Ovary (tissue), 9 donors: ENCODE data around the gene KHDC3L. TPM values are rescaled to one million over a fixed set of nuclear protein-coding genes. Genes with fewer than 3 reads are reported as not detected.
"Not testable (repeated sequence)": the region's sequence is repeated elsewhere in the genome, so short reads cannot be mapped to it uniquely, and the experiment has no call there.

Experiments
- DNase-seq, 5 donors: peaks; one replicate each; pipeline ENCODE4 v3.0.0-alpha.2; 2019 to 2020
- H3K27ac ChIP-seq, 2 donors: fragments of 200-600 bp; one replicate each; pipeline versions ENCODE4 v1.5.1 to v1.8.0; 2019 to 2022
- H3K27me3 ChIP-seq: fragments of 200-600 bp; one replicate; pipeline ENCODE4 v1.8.0; 2022
- H3K36me3 ChIP-seq: fragments of 200-600 bp; sonication (generic); one replicate; pipeline ENCODE4 v1.5.1; 2019
- H3K4me1 ChIP-seq: one replicate; pipeline ENCODE4 v1.8.1; 2013; ENCODE audit warnings: mild to moderate bottlenecking, moderate library complexity; ENCODE audit not compliant: insufficient read depth
- H3K4me3 ChIP-seq: fragments of 200-600 bp; sonication (generic); one replicate; pipeline ENCODE4 v1.5.1; 2017
- H3K9me3 ChIP-seq, 2 donors: fragments of 200-600 bp in 1 of 2; sonication (generic) in 1 of 2; one replicate each; pipeline versions ENCODE4 v1.5.1 to v1.8.1; 2013 to 2019; ENCODE audit warnings: mild to moderate bottlenecking in 1 of 2, moderate library complexity in 1 of 2
- CTCF ChIP-seq, 3 donors: fragments of 450-650 bp in 2 of 3; fragments of 200-600 bp in 1 of 3; IDR thresholded peaks; one replicate each; pipeline versions ENCODE4 v1.5.1 to v1.8.0; 2016 to 2022; ENCODE audit warnings: antibody characterized with exemption in 3 of 3, mild to moderate bottlenecking in 1 of 3
- EP300 ChIP-seq: sonication (generic); formaldehyde crosslinking; IDR thresholded peaks from one replicate; pipeline ENCODE4 v1.6.1; 2017; ENCODE audit warnings: antibody characterized with exemption
- POLR2A ChIP-seq: fragments of 450-650 bp; IDR thresholded peaks from one replicate; pipeline ENCODE4 v1.6.1; 2017; ENCODE audit warnings: antibody characterized with exemption, mild to moderate bottlenecking, moderate library complexity
- WGBS, 3 donors: extraction: QIAGEN DNeasy Blood & Tissue Kit in 1 of 3; methylation state at CpG; one replicate each; pipeline versions ENCODE4 v1.1.5 to v1.1.7; 2013 to 2017; 5-methylcytosine and 5-hydroxymethylcytosine counted together
- intact Hi-C, 4 donors: fragments of 100-400 bp; cut with DNase I; formaldehyde crosslinking; loops; one replicate each; pipeline versions ENCODE4 v1.11.0 to v1.15.1; 2022 to 2023
- polyA plus RNA-seq, 2 donors: library from polyadenylated mRNA; stranded (reverse); fragments of 200-250 nt in 1 of 2; fragments of 350-450 nt in 1 of 2; fragmentation: Illumina TruSeq in 1 of 2; extraction: RNeasy Lipid Tissue Mini Kit (QIAGEN cat#74804) in 1 of 2; gene quantifications; one replicate each; pipeline ENCODE4 v1.2.3, GENCODE V29; 2013 to 2014
- total RNA-seq, 7 donors: library from RNA; depleted of rRNA in 2 of 7; stranded (reverse); fragments of >200 nt in 2 of 7; fragmentation: NEBNext Ultra II Directional in 3 of 7; extraction: Animal tissue kit (Norgen Biotek cat#: 25700) in 3 of 7; gene quantifications; one replicate each; pipeline versions ENCODE4 v1.1.0 to v1.2.4, GENCODE V29; 2016 to 2023
- donor health status: DM: no; HTN: no; CAD: no; lungs with moderate emphysema.
- donor health status: DM: no; HTN: no; CAD: no.
- donor health status: Bipolar disorder and iron deficiency.
- donor health status: DM: yes; HTN: yes; CAD: no.
- donor health status: DM: no; HTN: no; CAD: no.
- donor health status: DM: yes; HTN: yes; CAD: no.

Gene KHDC3L
- total and polyA plus RNA-seq, 9 donors, result 0.73 TPM; not detected in 8

- no peaks in the 10 kb centered on the region for H3K9me3 ChIP-seq
- TF ChIP-seq POLR2A, result no peak
- no peak for TF ChIP-seq EP300
- TF ChIP-seq CTCF (IDR thresholded peaks at IDR 0.05), result no peak
- no peak overlapping the region for H3K27ac ChIP-seq
- no peaks in the 10 kb centered on the region for H3K27me3 ChIP-seq
- no peak for DNase-seq
- H3K4me1 ChIP-seq, result no peaks in the 10 kb centered on the region
- H3K4me3 ChIP-seq, result no peak overlapping the region
- intact Hi-C loops, result no loop called here
- 86 to 90% (median 87%) methylated on average over 10 of the region's 10 CpGs for WGBS, 3 donors
- H3K36me3 ChIP-seq, result no peaks in the 10 kb centered on the region
Observed at GRCh38 chr6:73389854-73390253, 27.4 kb downstream of the KHDC3L start.

GRCh38 chr6:73391675-73392074 is 29.2 kb downstream of the KHDC3L start:
- Histone ChIP-seq H3K4me3 (no peak overlapping the region), H3K27me3 (no peaks in the 10 kb centered on the region), H3K9me3 (no peaks in the 10 kb centered on the region), H3K27ac (no peak overlapping the region), H3K36me3 (no peaks in the 10 kb centered on the region), H3K4me1 (no peaks in the 10 kb centered on the region)
- intact Hi-C loops, result no loop called here
- no peak for DNase-seq
- WGBS, 3 donors, result 85 to 93% (median 91%) methylated on average over 2 of the region's 2 CpGs
- no peak for TF ChIP-seq EP300
- no peak for TF ChIP-seq POLR2A
- TF ChIP-seq CTCF (IDR thresholded peaks at IDR 0.05), result no peak

GRCh38 chr6:73392188-73392587 is 29.7 kb downstream of the KHDC3L start:
- H3K4me3 ChIP-seq, DNase-seq, H3K4me1 ChIP-seq, intact Hi-C loops, H3K27me3 ChIP-seq, H3K9me3 ChIP-seq, H3K36me3 ChIP-seq, H3K27ac ChIP-seq: not testable (repeated sequence)
- WGBS, 3 donors, result 69 to 70% (median 70%) methylated on average over 4 of the region's 4 CpGs

GRCh38 chr6:73393278-73393677 is 30.8 kb downstream of the KHDC3L start:
- TF ChIP-seq CTCF (IDR thresholded peaks at IDR 0.05) (no peak), POLR2A (no peak), EP300 (no peak)
- Histone ChIP-seq H3K4me1 (no peaks in the 10 kb centered on the region), H3K36me3 (no peaks in the 10 kb centered on the region), H3K9me3 (no peaks in the 10 kb centered on the region), H3K27ac (no peak overlapping the region), H3K4me3 (no peak overlapping the region), H3K27me3 (no peaks in the 10 kb centered on the region)
- intact Hi-C loops, result no loop called here
- WGBS, 3 donors, result 90 to 93% (median 90%) methylated on average over 3 of the region's 3 CpGs
- DNase-seq, result no peak

GRCh38 chr6:73394577-73395354 is 32.3 kb downstream of the KHDC3L start, which contains the start of gene DDX43:
TSS of gene DDX43 (plus strand) at chr6:73394828. CDS start at chr6:73394906, 78 bp downstream.
- peak; percentile 34 to 78 (median 66) for DNase-seq
- no peak within 1 kb of the TSS for H3K4me3 ChIP-seq
- intact Hi-C loops, result no loop called here

More at GRCh38 chr6:73394577-73395354, 32.3 kb downstream of the KHDC3L start, which contains the start of gene DDX43:
- Histone ChIP-seq H3K9me3 (no peaks in the 10 kb centered on the region), H3K27me3 (no peaks in the 10 kb centered on the region), H3K4me1 (no peaks in the 10 kb centered on the region), H3K36me3 (no peaks in the 10 kb centered on the region), H3K27ac (no peak within 1 kb of the TSS)
- 75 to 83% (median 83%) methylated on average over 54 of the region's 54 CpGs for WGBS, 3 donors
- no peak for TF ChIP-seq CTCF (IDR thresholded peaks at IDR 0.05)
